HuH-7 (cell line): ENCODE measurements around the gene CHTF18.

Experiments
- DNase-seq: peaks from one replicate; pipeline ENCODE4 v3.0.0; 2011; ENCODE audit warnings: low spot score

The CHTF18 gene

GRCh38 chr16:794091-794822, 5.8 kb downstream of the CHTF18 start:
- DNase-seq = no peak

GRCh38 chr16:794853-795466, 6.5 kb downstream of the CHTF18 start:
- DNase-seq = no peak

GRCh38 chr16:795580-796229, 7.3 kb downstream of the CHTF18 start:
- no peak for DNase-seq

- no peak for DNase-seq
Observed at GRCh38 chr16:796296-797119, 8.1 kb downstream of the CHTF18 start.

GRCh38 chr16:797120-797420, 8.7 kb downstream of the CHTF18 start:
- DNase-seq = no peak

- no peak for DNase-seq
Observed at GRCh38 chr16:797686-798085, 9.3 kb downstream of the CHTF18 start.

- DNase-seq = no peak
Observed at GRCh38 chr16:798666-799065, 10.2 kb downstream of the CHTF18 start.

- no peak for DNase-seq
Observed at GRCh38 chr16:799111-799947, 10.9 kb downstream of the CHTF18 start.

- no peak for DNase-seq
Observed at GRCh38 chr16:799948-800833, 11.8 kb downstream of the CHTF18 start, which contains the start of gene GNG13. Gene GNG13, minus strand, starts transcription at chr16:800734. Its CDS starts 1,657 bp downstream, at chr16:799077.

- no peak for DNase-seq
Observed at GRCh38 chr16:800834-801511, 12.6 kb downstream of the CHTF18 start.

GRCh38 chr16:801584-802363, 13.4 kb downstream of the CHTF18 start:
- DNase-seq = no peak

- DNase-seq = no peak
Observed at GRCh38 chr16:802461-802860, 14.0 kb downstream of the CHTF18 start.

- DNase-seq = no peak
Observed at GRCh38 chr16:802914-803753, 14.7 kb downstream of the CHTF18 start.

- no peak for DNase-seq
Observed at GRCh38 chr16:803754-804080, 15.3 kb downstream of the CHTF18 start.

- no peak for DNase-seq
Observed at GRCh38 chr16:804193-805048, 16.0 kb downstream of the CHTF18 start.

- DNase-seq = no peak
Observed at GRCh38 chr16:805474-805873, 17.1 kb downstream of the CHTF18 start.

- peak; percentile 66 for DNase-seq
Observed at GRCh38 chr16:807347-808084, 19.1 kb downstream of the CHTF18 start.
